ENCODE measurements around the gene CEBPA.

Gene CEBPA

DNA sequence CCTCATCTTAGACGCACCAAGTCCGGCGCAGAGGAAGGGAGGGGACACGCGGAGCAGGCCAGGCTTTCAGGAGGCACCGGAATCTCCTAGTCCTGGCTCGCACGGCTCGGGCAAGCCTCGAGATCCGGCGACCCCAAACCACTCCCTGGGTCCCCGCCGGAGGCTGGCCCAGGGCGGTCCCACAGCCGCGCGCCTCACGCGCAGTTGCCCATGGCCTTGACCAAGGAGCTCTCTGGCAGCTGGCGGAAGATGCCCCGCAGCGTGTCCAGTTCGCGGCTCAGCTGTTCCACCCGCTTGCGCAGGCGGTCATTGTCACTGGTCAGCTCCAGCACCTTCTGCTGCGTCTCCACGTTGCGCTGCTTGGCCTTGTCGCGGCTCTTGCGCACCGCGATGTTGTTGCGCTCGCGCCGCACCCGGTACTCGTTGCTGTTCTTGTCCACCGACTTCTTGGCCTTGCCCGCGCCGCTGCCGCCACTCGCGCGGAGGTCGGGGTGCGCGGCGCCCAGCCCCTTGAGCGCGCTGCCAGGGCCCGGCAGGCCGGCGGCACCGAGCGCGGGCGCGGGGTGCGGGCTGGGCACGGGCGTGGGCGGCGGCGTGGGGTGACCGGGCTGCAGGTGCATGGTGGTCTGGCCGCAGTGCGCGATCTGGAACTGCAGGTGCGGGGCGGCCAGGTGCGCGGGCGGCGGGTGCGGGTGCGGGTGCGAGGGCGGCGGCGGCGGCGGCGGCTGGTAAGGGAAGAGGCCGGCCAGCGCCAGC is 1.0 kb downstream of the CEBPA start:
- TF ChIP-seq, protein P1, sequence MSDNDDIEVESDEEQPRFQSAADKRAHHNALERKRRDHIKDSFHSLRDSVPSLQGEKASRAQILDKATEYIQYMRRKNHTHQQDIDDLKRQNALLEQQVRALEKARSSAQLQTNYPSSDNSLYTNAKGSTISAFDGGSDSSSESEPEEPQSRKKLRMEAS (IDR thresholded peaks at IDR 0.05) = 0 out of 2 replicates have a peak, but pooled peaks have one; percentile 20
- TF ChIP-seq ZBTB7A (IDR thresholded peaks at IDR 0.05; ENCODE audit: low read depth) = no peak

DNA sequence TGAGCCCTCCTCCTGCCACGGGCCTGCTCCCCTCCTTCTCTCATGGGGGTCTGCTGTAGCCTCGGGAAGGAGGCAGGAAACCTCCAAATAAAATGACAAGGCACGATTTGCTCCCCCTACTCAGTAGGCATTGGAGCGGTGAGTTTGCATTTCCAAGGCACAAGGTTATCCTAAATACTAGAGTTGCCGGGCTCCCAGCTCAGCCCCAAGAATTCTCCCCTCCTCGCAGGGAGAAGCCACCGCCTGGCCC is 1.5 kb downstream of the CEBPA start:
- no peak for TF ChIP-seq TEAD4 (IDR thresholded peaks at IDR 0.05)
- no peak for TF ChIP-seq TCF12 (IDR thresholded peaks at IDR 0.05; ENCODE audit: low read depth)
- no peak for TF ChIP-seq FOXM1 (IDR thresholded peaks at IDR 0.05; ENCODE audit: borderline replicate concordance, low read depth)
- TF ChIP-seq NFIC (IDR thresholded peaks at IDR 0.05) = no peak
- TF ChIP-seq ZBTB7A (IDR thresholded peaks at IDR 0.05; ENCODE audit: low read depth) = no peak
- no peak for TF ChIP-seq RAD21 (IDR thresholded peaks at IDR 0.05; ENCODE audit: low read depth)
- TF ChIP-seq CREB1 (IDR thresholded peaks at IDR 0.05; ENCODE audit: low read depth) = no peak
- TF ChIP-seq EGR1 (IDR thresholded peaks at IDR 0.05) = no peak
- TF ChIP-seq TAF1 (IDR thresholded peaks at IDR 0.05; ENCODE audit: low read depth) = no peak
- no peak for TF ChIP-seq YY1 (IDR thresholded peaks at IDR 0.05; ENCODE audit: low read depth)
- TF ChIP-seq, protein P2, sequence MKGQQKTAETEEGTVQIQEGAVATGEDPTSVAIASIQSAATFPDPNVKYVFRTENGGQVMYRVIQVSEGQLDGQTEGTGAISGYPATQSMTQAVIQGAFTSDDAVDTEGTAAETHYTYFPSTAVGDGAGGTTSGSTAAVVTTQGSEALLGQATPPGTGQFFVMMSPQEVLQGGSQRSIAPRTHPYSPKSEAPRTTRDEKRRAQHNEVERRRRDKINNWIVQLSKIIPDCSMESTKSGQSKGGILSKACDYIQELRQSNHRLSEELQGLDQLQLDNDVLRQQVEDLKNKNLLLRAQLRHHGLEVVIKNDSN (IDR thresholded peaks at IDR 0.05) = no peak
- TF ChIP-seq EP300 (IDR thresholded peaks at IDR 0.05; ENCODE audit: borderline replicate concordance) = no peak
- TF ChIP-seq, protein P1 (IDR thresholded peaks at IDR 0.05) = no peak
- TF ChIP-seq, protein P3, sequence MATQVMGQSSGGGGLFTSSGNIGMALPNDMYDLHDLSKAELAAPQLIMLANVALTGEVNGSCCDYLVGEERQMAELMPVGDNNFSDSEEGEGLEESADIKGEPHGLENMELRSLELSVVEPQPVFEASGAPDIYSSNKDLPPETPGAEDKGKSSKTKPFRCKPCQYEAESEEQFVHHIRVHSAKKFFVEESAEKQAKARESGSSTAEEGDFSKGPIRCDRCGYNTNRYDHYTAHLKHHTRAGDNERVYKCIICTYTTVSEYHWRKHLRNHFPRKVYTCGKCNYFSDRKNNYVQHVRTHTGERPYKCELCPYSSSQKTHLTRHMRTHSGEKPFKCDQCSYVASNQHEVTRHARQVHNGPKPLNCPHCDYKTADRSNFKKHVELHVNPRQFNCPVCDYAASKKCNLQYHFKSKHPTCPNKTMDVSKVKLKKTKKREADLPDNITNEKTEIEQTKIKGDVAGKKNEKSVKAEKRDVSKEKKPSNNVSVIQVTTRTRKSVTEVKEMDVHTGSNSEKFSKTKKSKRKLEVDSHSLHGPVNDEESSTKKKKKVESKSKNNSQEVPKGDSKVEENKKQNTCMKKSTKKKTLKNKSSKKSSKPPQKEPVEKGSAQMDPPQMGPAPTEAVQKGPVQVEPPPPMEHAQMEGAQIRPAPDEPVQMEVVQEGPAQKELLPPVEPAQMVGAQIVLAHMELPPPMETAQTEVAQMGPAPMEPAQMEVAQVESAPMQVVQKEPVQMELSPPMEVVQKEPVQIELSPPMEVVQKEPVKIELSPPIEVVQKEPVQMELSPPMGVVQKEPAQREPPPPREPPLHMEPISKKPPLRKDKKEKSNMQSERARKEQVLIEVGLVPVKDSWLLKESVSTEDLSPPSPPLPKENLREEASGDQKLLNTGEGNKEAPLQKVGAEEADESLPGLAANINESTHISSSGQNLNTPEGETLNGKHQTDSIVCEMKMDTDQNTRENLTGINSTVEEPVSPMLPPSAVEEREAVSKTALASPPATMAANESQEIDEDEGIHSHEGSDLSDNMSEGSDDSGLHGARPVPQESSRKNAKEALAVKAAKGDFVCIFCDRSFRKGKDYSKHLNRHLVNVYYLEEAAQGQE (IDR thresholded peaks at IDR 0.05; ENCODE audit: low read depth) = no peak
- TF ChIP-seq CEBPB (IDR thresholded peaks at IDR 0.05) = no peak

DNA sequence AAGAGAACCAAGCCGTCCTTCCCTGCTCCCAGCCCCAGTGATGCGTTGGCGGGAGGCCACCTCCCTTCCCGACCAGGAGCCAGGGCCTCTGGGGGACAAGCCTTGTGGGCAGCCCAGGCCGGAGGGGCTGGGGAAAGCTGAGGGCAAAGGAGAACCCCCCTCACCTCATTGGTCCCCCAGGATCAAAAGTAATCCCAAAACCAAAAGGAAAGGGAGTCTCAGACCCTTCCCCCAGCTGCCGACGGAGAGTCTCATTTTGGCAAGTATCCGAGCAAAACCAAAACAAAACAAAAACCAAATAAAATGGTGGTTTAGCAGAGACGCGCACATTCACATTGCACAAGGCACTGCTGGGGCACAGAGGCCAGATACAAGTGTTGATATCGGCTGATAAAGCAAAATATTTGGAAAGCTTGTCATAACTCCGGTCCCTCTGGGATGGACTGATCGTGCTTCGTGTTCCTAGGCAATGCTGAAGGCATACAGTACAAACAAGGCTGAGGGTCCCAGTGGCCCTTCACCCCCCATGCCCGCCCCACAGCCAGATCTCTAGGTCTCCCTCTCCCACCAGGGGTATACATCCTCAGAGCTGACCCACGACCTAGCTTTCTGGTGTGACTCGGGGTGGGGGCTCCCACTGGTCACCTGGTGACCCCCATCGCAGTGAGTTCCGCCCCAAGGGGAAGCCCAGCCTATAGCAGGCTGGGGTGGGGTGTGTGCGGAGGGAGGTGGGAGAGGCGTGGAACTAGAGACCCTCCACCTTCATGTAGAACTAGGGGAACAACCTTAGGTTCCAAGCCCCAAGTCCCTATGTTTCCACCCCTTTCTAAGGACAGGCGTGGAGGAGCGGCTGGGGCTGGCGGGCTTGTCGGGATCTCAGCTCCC is 2.1 kb downstream of the CEBPA start:
- TF ChIP-seq FOXM1 (IDR thresholded peaks at IDR 0.05; ENCODE audit: borderline replicate concordance, low read depth) (no peak), YY1 (IDR thresholded peaks at IDR 0.05; ENCODE audit: low read depth) (no peak), TEAD4 (IDR thresholded peaks at IDR 0.05) (no peak), ZBTB7A (IDR thresholded peaks at IDR 0.05; ENCODE audit: low read depth) (no peak), RAD21 (IDR thresholded peaks at IDR 0.05; ENCODE audit: low read depth) (no peak)

DNA sequence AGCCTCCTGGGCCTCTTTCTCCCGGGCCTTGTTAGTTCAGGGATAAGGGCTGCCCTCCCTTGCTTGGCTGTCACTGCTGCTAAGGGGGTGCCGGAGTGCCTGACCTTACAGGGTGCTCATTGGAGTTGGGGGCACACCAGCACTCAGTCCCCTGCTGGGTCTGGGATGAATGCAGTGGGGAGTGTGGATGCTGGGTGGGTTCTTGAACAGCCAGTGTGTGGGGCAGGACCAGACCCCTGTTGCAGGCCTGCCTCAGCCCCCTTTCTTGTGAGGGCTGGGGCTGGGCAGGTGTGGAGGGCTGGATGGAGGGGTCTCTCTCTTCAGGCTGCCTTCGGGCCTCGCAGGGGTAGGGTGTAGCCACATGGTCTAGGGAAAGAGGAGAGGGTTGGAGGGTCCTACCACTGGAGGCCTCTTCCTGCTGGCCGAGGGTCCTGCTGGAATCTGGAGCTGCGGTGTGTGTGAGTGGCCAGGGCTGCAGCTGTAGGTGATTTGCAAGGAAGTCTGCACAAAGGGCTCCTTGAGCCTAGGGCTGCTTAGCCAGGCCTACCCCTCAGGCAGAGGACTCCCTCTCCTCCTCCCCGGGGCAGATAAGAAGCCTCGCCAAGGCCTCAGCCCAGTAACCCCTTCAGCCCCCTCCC is 3.2 kb downstream of the CEBPA start:
- no peak for TF ChIP-seq TAF1 (IDR thresholded peaks at IDR 0.05; ENCODE audit: low read depth)
- no peak for TF ChIP-seq CEBPB (IDR thresholded peaks at IDR 0.05)
- no peak for TF ChIP-seq TCF12 (IDR thresholded peaks at IDR 0.05; ENCODE audit: low read depth)
- TF ChIP-seq TEAD4 (IDR thresholded peaks at IDR 0.05) = no peak
- no peak for TF ChIP-seq CREB1 (IDR thresholded peaks at IDR 0.05; ENCODE audit: low read depth)
- no peak for TF ChIP-seq YY1 (IDR thresholded peaks at IDR 0.05; ENCODE audit: low read depth)
- TF ChIP-seq ZBTB7A (IDR thresholded peaks at IDR 0.05; ENCODE audit: low read depth) = no peak
- no peak for TF ChIP-seq EP300 (IDR thresholded peaks at IDR 0.05; ENCODE audit: borderline replicate concordance)
- no peak for TF ChIP-seq EGR1 (IDR thresholded peaks at IDR 0.05)
- TF ChIP-seq NFIC (IDR thresholded peaks at IDR 0.05) = no peak
- no peak for TF ChIP-seq FOXM1 (IDR thresholded peaks at IDR 0.05; ENCODE audit: borderline replicate concordance, low read depth)
- TF ChIP-seq RAD21 (IDR thresholded peaks at IDR 0.05; ENCODE audit: low read depth) = no peak
- TF ChIP-seq, protein P3 (IDR thresholded peaks at IDR 0.05; ENCODE audit: low read depth) = no peak
- TF ChIP-seq, protein P2 (IDR thresholded peaks at IDR 0.05) = no peak
- TF ChIP-seq, protein P1 (IDR thresholded peaks at IDR 0.05) = no peak

Measured in Ishikawa (cell line).